ENCODE measurements around the gene FTSJ3.

DNA sequence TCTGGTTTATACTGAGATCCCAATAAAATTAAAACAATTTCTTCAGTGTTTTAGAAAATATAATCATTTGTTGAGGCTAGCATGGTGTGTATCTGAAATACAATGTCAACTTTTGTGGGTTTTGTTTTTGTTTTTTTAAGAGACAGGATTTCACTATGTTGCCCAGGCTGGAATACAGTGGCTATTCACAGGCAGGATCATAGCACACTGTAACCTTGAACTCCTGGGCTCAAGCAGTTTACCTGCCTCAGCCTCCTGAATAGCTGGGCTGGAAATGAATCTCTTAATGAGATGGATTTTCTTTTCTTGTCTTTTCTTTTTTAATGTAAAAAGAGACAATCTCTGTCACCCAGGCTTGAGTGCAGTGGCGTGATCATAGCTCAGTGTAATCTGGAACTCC is 41.3 kb downstream of the FTSJ3 start:
- TF ChIP-seq POLR2AphosphoS5 (IDR thresholded peaks at IDR 0.05): no peak
- TF ChIP-seq, protein P1, sequence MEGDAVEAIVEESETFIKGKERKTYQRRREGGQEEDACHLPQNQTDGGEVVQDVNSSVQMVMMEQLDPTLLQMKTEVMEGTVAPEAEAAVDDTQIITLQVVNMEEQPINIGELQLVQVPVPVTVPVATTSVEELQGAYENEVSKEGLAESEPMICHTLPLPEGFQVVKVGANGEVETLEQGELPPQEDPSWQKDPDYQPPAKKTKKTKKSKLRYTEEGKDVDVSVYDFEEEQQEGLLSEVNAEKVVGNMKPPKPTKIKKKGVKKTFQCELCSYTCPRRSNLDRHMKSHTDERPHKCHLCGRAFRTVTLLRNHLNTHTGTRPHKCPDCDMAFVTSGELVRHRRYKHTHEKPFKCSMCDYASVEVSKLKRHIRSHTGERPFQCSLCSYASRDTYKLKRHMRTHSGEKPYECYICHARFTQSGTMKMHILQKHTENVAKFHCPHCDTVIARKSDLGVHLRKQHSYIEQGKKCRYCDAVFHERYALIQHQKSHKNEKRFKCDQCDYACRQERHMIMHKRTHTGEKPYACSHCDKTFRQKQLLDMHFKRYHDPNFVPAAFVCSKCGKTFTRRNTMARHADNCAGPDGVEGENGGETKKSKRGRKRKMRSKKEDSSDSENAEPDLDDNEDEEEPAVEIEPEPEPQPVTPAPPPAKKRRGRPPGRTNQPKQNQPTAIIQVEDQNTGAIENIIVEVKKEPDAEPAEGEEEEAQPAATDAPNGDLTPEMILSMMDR (IDR thresholded peaks at IDR 0.05): no peak
- TF ChIP-seq EP300 (IDR thresholded peaks at IDR 0.05): no peak
- TF ChIP-seq POLR2A (IDR thresholded peaks at IDR 0.05; ENCODE audit: low read depth): no peak

Measured in esophagus muscularis mucosa (tissue), 4 donors.